Endothelial cell of umbilical vein (primary cell): ENCODE results near the gene ADAT1. TPM values are rescaled to one million over a fixed set of nuclear protein-coding genes. Genes with fewer than 3 reads are reported as not detected.
"Not testable (repeated sequence)": the region's sequence is repeated elsewhere in the genome, so short reads cannot be mapped to it uniquely, and the experiment has no call there.

ENCODE experiments used
- BruUV-seq: library from RNA; stranded (reverse); fragments of 400-500 nt; replicated peaks from 2 replicates; lab custom pipeline; 2021; lab: Mats Ljungman, UMichigan
- CTCF ChIA-PET: fragments of 300-600, 350-600 bp; sonication (Branson Sonifier 250); formaldehyde crosslinking; loops from one replicate; lab custom pipeline; 2021; ENCODE audit warnings: antibody characterized with exemption, inconsistent platforms; lab: Charles Lee
- POLR2A ChIA-PET: fragments of 300-600, 350-600 bp; sonication (Branson Sonifier 250); formaldehyde crosslinking; loops from one replicate; lab custom pipeline; 2021; ENCODE audit warnings: antibody characterized with exemption, inconsistent platforms; lab: Charles Lee
- DNase-seq: peaks from one replicate; pipeline ENCODE4 v3.0.0-alpha.2; 2011; ENCODE audit warnings: low read depth, low spot score
- FAIRE-seq: peaks from 2 replicates; lab custom pipeline; 2011; peaks lifted over from hg19 to GRCh38; lab: Jason Lieb, UNC
- H2AFZ ChIP-seq: 2 replicates; pipeline ENCODE4 v1.6.0; 2012; ENCODE audit warnings: low read depth, low read length, control low read depth, inconsistent platforms
- H3K27ac ChIP-seq: 2 replicates; pipeline ENCODE4 v1.5.1; 2011; ENCODE audit warnings: low read depth, mild to moderate bottlenecking, control low read depth, low read length, moderate library complexity; ENCODE audit not compliant: insufficient read depth
- H3K27me3 ChIP-seq, 2 experiments: 2 replicates each; pipeline versions ENCODE4 v1.6.0 to v1.6.1; 2011; ENCODE audit warnings: low read length in 2 of 2, mixed read lengths in 1 of 2; ENCODE audit not compliant: control insufficient read depth in 2 of 2, insufficient read depth in 2 of 2
- H3K36me3 ChIP-seq, 2 experiments: 2 replicates in 1 of 2; 3 replicates in 1 of 2; pipeline ENCODE4 v1.5.1; 2011; ENCODE audit warnings: low read length in 2 of 2, mild to moderate bottlenecking in 1 of 2, moderate library complexity in 1 of 2; ENCODE audit not compliant: control insufficient read depth in 2 of 2, insufficient read depth in 2 of 2; ENCODE audit errors: extremely low read depth in 1 of 2
- H3K4me1 ChIP-seq: 3 replicates; pipeline ENCODE4 v1.5.1; 2011; ENCODE audit warnings: mild to moderate bottlenecking, low read length; ENCODE audit not compliant: control insufficient read depth, insufficient read depth; ENCODE audit errors: extremely low read depth
- H3K4me2 ChIP-seq: 2 replicates; pipeline ENCODE4 v1.6.1; 2011; ENCODE audit warnings: low read length, control low read depth, mixed read lengths; ENCODE audit not compliant: insufficient read depth
- H3K4me3 ChIP-seq, 3 experiments: fragments of 200-600 bp in 1 of 3; sonication (generic), shearing (Covaris generic) in 1 of 3; replicated peaks in 1 of 3; 2 replicates each; pipeline ENCODE4 v1.5.1; 2011 to 2016; ENCODE audit warnings: control low read depth in 3 of 3, low read length in 3 of 3, mild to moderate bottlenecking in 2 of 3, inconsistent platforms in 1 of 3, low read depth in 1 of 3, moderate library complexity in 1 of 3; ENCODE audit not compliant: insufficient read depth in 1 of 3
- H3K79me2 ChIP-seq: 2 replicates; pipeline ENCODE4 v1.6.0; 2012; ENCODE audit warnings: low read length, inconsistent platforms; ENCODE audit not compliant: control insufficient read depth, insufficient read depth
- H3K9ac ChIP-seq: replicated peaks from 2 replicates; pipeline ENCODE3; 2011; ENCODE audit warnings: low read length, control low read depth; ENCODE audit not compliant: insufficient read depth; ENCODE audit errors: extremely low read depth
- H3K9me1 ChIP-seq: replicated peaks from 3 replicates; pipeline ENCODE4 v1.6.0; 2011; ENCODE audit warnings: mild to moderate bottlenecking, low read length; ENCODE audit not compliant: control insufficient read depth, insufficient read depth; ENCODE audit errors: extremely low read depth
- H3K9me3 ChIP-seq: replicated peaks from 2 replicates; pipeline ENCODE4 v1.5.1; 2012; ENCODE audit warnings: low read length, inconsistent platforms; ENCODE audit not compliant: control insufficient read depth, insufficient read depth
- H4K20me1 ChIP-seq: replicated peaks from 2 replicates; pipeline ENCODE3; 2011; ENCODE audit warnings: mild to moderate bottlenecking, low read length; ENCODE audit not compliant: control insufficient read depth, insufficient read depth; ENCODE audit errors: extremely low read depth
- EZH2 ChIP-seq: IDR thresholded peaks from 2 replicates; pipeline ENCODE4 v1.6.1; 2012; ENCODE audit warnings: borderline replicate concordance, low read depth, mild to moderate bottlenecking, moderate library complexity, low read length, inconsistent platforms; ENCODE audit not compliant: severe bottlenecking
- GATA2 ChIP-seq: IDR thresholded peaks from 2 replicates; pipeline ENCODE4 v1.7.0; 2011; ENCODE audit warnings: low read depth, mild to moderate bottlenecking, moderate library complexity, mixed read lengths, low read length; ENCODE audit not compliant: insufficient read length, insufficient read depth
- POLR2A ChIP-seq: IDR thresholded peaks from 2 replicates; pipeline ENCODE4 v1.6.1; 2012; ENCODE audit warnings: low read depth, mild to moderate bottlenecking, control low read depth, low read length
- dilution Hi-C: fragments of 300-500 bp; cut with MboI; formaldehyde crosslinking; loops from one replicate; pipeline ENCODE4 v1.15.0; 2019; ENCODE audit warnings: low sequenced_read_pairs; ENCODE audit not compliant: extremely low pct_ligation_motif_present
- intact Hi-C: fragments of 100-400 bp; cut with micrococcal nuclease; formaldehyde crosslinking; loops from one replicate; pipeline ENCODE4 v1.10.0; 2022
- polyA plus RNA-seq, 4 experiments: library from polyadenylated mRNA; depleted of rRNA in 3 of 4; stranded (reverse) in 3 of 4; unstranded in 1 of 4; fragments of >200 nt; gene quantifications; 2 replicates each; pipeline versions ENCODE4 v1.2.1 to v1.2.3, GENCODE V29; 2011 to 2012; ENCODE audit warnings: missing spikeins in 1 of 4
- total RNA-seq: library from RNA; stranded (reverse); gene quantifications from 2 replicates; pipeline ENCODE4 v1.2.3, GENCODE V29; 2021
- TF ChIP-seq, protein P1 (sequence below), 2 donors: IDR thresholded peaks; 1 replicate in 1 of 2; 2 replicates in 1 of 2; pipeline ENCODE4 v1.5.1; 2011; ENCODE audit warnings: low read length in 2 of 2, mild to moderate bottlenecking in 2 of 2, moderate library complexity in 2 of 2, control low read depth in 1 of 2, inconsistent platforms in 1 of 2, low read depth in 1 of 2; ENCODE audit not compliant: insufficient read depth in 1 of 2; ENCODE audit errors: extremely low read depth in 1 of 2

Gene ADAT1
- total and polyA plus RNA-seq, 2 donors (not counting 3 experiments of a cell fraction or from before 2014, with no cell fraction given): 27.2 to 56.6 TPM

DNA sequence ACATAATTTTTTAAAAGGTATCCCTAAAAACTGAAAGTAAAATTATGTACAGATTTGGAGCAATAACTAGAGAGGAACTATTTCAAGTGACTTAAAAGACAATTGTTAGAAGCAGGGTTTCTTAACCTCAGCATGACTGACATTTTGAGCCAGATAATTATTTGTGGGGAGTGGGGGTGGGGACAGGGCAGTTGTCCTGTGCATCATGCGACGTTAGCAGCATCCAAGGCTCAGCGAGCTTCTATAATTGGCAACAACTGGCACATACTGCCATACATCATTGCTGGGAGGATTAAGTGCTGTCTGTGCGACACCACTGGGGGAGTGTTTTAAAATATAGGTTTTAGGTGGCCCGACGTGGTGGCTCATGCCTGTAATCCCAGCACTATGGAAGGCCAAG lies 29.8 kb downstream of the ADAT1 start:
- POLR2A ChIA-PET: no interaction called here
- Histone ChIP-seq H3K27me3 (no peaks in the 10 kb centered on the region), H3K4me2 (no peak overlapping the region), H3K4me3 (no peak overlapping the region), H3K79me2 (no peaks in the 10 kb centered on the region), H2AFZ (no peak overlapping the region), H3K9me1 (no peaks in the 10 kb centered on the region), H3K9me3 (no peaks in the 10 kb centered on the region), H3K9ac (no peak overlapping the region), H3K27ac (no peak overlapping the region), H4K20me1 (no peaks in the 10 kb centered on the region), H3K36me3 (peaks cover 2 to 3% of the 10 kb centered on the region in 2 experiments), H3K4me1 (peaks cover 16% of the 10 kb centered on the region)
- dilution Hi-C loops (no loop called here), intact Hi-C loops (no loop called here)
- DNase-seq (no peak), FAIRE-seq (no peak)
- CTCF ChIA-PET: no interaction called here
- BruUV-seq: no TSS peak
- no peak for TF ChIP-seq EZH2
- no peak for TF ChIP-seq GATA2
- TF ChIP-seq POLR2A: no peak
- TF ChIP-seq, protein P1, sequence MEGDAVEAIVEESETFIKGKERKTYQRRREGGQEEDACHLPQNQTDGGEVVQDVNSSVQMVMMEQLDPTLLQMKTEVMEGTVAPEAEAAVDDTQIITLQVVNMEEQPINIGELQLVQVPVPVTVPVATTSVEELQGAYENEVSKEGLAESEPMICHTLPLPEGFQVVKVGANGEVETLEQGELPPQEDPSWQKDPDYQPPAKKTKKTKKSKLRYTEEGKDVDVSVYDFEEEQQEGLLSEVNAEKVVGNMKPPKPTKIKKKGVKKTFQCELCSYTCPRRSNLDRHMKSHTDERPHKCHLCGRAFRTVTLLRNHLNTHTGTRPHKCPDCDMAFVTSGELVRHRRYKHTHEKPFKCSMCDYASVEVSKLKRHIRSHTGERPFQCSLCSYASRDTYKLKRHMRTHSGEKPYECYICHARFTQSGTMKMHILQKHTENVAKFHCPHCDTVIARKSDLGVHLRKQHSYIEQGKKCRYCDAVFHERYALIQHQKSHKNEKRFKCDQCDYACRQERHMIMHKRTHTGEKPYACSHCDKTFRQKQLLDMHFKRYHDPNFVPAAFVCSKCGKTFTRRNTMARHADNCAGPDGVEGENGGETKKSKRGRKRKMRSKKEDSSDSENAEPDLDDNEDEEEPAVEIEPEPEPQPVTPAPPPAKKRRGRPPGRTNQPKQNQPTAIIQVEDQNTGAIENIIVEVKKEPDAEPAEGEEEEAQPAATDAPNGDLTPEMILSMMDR (IDR thresholded peaks at IDR 0.05; ENCODE audit: extremely low read depth in 1 of 2, insufficient read depth in 1 of 2, low read depth in 1 of 2, low read length in 2 of 2): no peak

DNA sequence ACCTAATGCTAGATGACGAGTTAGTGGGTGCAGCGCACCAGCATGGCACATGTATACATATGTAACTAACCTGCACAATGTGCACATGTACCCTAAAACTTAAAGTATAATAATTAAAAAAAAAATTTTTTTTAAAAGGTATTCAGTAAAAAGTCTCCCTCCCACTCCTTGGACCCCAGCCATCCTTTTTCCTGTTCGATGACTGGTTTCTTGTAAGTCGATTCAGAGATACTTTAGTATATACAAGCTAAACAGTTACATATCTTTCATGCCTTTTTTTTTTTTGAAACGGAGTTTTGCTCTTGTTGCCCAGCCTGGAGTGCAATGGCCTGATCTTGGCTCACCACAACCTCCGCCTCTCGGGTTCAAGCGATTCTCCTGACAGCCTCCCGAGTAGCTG lies 31.2 kb downstream of the ADAT1 start:
- POLR2A ChIA-PET, H3K9ac ChIP-seq: not testable (repeated sequence)
- CTCF ChIA-PET: interaction anchor here (1.2 kb wide), 1 partner anchor 8 kb away, joined by 4 read pairs; no protein-coding TSS in a partner anchor

More for the DNA sequence above, 31.2 kb downstream of the ADAT1 start:
- H4K20me1 ChIP-seq, BruUV-seq, intact Hi-C loops, H3K36me3 ChIP-seq, H2AFZ ChIP-seq, dilution Hi-C loops, H3K4me3 ChIP-seq, H3K9me3 ChIP-seq, H3K4me2 ChIP-seq, H3K27ac ChIP-seq, H3K9me1 ChIP-seq, H3K79me2 ChIP-seq, DNase-seq, H3K27me3 ChIP-seq: not testable (repeated sequence)
- peaks cover 16% of the 10 kb centered on the region for H3K4me1 ChIP-seq
- peak; percentile 24 for FAIRE-seq
